CD4-positive, alpha-beta T cell (primary cell): ENCODE results near the gene EIF5AL1. TPM values are rescaled to one million over a fixed set of nuclear protein-coding genes. Genes with fewer than 3 reads are reported as not detected.

Source experiments
- ATAC-seq: fragments of 200-7000 bp; cut with Tn5 transposase; one replicate; pipeline ENCODE4 v1.10.0; 2022; ENCODE audit warnings: mild to moderate bottlenecking; ENCODE audit not compliant: poor library complexity
- CTCF ChIA-PET: fragments of 350-600 bp; sonication (Branson Sonifier 250); formaldehyde crosslinking; loops from one replicate; lab custom pipeline; 2021; ENCODE audit warnings: antibody characterized with exemption, inconsistent platforms; lab: Charles Lee
- POLR2A ChIA-PET: fragments of 350-600 bp; sonication (Branson Sonifier 250); formaldehyde crosslinking; loops from one replicate; lab custom pipeline; 2021; ENCODE audit warnings: antibody characterized with exemption, inconsistent platforms; lab: Charles Lee
- DNase-seq, 14 experiments: peaks; one replicate each; pipeline ENCODE4 v3.0.0-alpha.2; 2013 to 2020; ENCODE audit warnings: mixed read lengths in 2 of 14
- H3K27ac ChIP-seq, 2 donors: one replicate each; pipeline versions ENCODE4 v1.5.1 to v1.7.0; 2013; ENCODE audit warnings: low read length in 2 of 2, low read depth in 1 of 2, mild to moderate bottlenecking in 1 of 2
- H3K27me3 ChIP-seq, 2 experiments: 1 replicate in 1 of 2; 2 replicates in 1 of 2; pipeline versions ENCODE4 v1.6.1 to v1.7.0; 2013; ENCODE audit warnings: low read length in 2 of 2, control low read depth in 1 of 2, mild to moderate bottlenecking in 1 of 2, moderate library complexity in 1 of 2; ENCODE audit not compliant: insufficient read depth in 2 of 2, control insufficient read depth in 1 of 2
- H3K36me3 ChIP-seq: one replicate; pipeline ENCODE4 v1.6.1; 2013; ENCODE audit warnings: low read length, control low read depth; ENCODE audit not compliant: insufficient read depth
- H3K4me1 ChIP-seq: one replicate; pipeline ENCODE4 v1.6.1; 2013; ENCODE audit warnings: low read length, control low read depth; ENCODE audit not compliant: insufficient read depth
- H3K4me3 ChIP-seq: one replicate; pipeline ENCODE4 v1.5.1; 2013; ENCODE audit warnings: mild to moderate bottlenecking, low read length, moderate library complexity
- H3K9me3 ChIP-seq, 2 experiments: 1 replicate in 1 of 2; 2 replicates in 1 of 2; pipeline versions ENCODE4 v1.6.1 to v1.7.0; 2013; ENCODE audit warnings: low read length in 2 of 2, mild to moderate bottlenecking in 2 of 2, control low read depth in 1 of 2, moderate library complexity in 1 of 2; ENCODE audit not compliant: control insufficient read depth in 1 of 2, insufficient read depth in 1 of 2
- H3K27ac Mint-ChIP-seq: one replicate; pipeline ENCODE4 v1.8.0; 2020; ENCODE audit warnings: mixed read lengths
- H3K27me3 Mint-ChIP-seq: one replicate; pipeline ENCODE4 v1.8.0; 2021; ENCODE audit warnings: mixed read lengths
- H3K36me3 Mint-ChIP-seq: one replicate; pipeline ENCODE4 v1.8.0; 2021; ENCODE audit warnings: low read depth, mixed read lengths
- H3K4me1 Mint-ChIP-seq: one replicate; pipeline ENCODE4 v1.8.0; 2021; ENCODE audit warnings: low read depth, mixed read lengths
- H3K4me3 Mint-ChIP-seq: one replicate; pipeline ENCODE4 v1.8.0; 2020; ENCODE audit warnings: mild to moderate bottlenecking, mixed read lengths
- H3K9me3 Mint-ChIP-seq: one replicate; pipeline ENCODE4 v1.8.0; 2020; ENCODE audit warnings: mixed read lengths
- intact Hi-C, 2 experiments: fragments of 100-400 bp; cut with DNase I in 1 of 2; cut with micrococcal nuclease in 1 of 2; formaldehyde crosslinking; loops; one replicate each; pipeline versions ENCODE4 v1.15.1 to v1.9.0; 2023 to 2025; cut with DNase I, micrococcal nuclease
- total RNA-seq, 174 experiments: library from RNA in 2 of 174; stranded (reverse) in 2 of 174; gene quantifications; one replicate each; pipeline ENCODE4 v1.2.3 and lab custom pipeline; 2021 to 2026
- TF ChIP-seq, protein P1 (sequence below): fragments of 200-600 bp; IDR thresholded peaks from one replicate; pipeline ENCODE4 v1.8.0; 2022; ENCODE audit warnings: antibody characterized with exemption, mild to moderate bottlenecking

EIF5AL1 gene
- total RNA-seq, 2 experiments from 2014 or later = 0.11 to 0.14 TPM

DNA sequence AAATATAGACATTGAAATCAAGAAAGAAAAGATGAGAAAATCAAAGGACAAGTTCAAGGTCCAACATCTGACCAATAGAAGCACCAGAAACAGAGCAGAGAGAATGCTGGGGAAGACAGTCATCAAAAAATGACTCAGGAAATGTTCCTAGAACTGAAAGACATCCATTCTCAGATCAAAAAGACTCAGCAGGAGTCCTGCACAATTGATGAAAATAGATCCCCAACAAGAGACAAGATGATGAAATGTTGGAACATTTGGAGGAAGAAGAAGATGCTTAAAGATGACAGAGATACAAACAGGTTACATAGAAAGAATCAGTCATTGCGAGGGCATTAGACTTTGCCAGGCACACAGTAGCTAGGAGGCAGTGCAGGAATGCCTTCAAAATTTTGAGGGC is 30.0 kb upstream of the EIF5AL1 start:
- Histone ChIP-seq H3K36me3 (no peaks in the 10 kb centered on the region), H3K27ac (no peak overlapping the region), H3K4me1 (no peaks in the 10 kb centered on the region), H3K4me3 (no peak overlapping the region), H3K9me3 (no peaks in the 10 kb centered on the region), H3K27me3 (peaks cover 0 to 3% of the 10 kb centered on the region in 2 experiments)
- H3K27me3 Mint-ChIP-seq = peaks cover 5% of the 10 kb centered on the region
- no peak overlapping the region for H3K4me3 Mint-ChIP-seq
- CTCF ChIA-PET = interaction anchor here (1.1 kb wide), 1 partner anchor 108 kb away, joined by 3 read pairs; no protein-coding TSS in a partner anchor
- H3K36me3 Mint-ChIP-seq = no peaks in the 10 kb centered on the region
- POLR2A ChIA-PET = no interaction called here
- no peak for ATAC-seq
- intact Hi-C loops = no loop called here
- TF ChIP-seq, protein P1, sequence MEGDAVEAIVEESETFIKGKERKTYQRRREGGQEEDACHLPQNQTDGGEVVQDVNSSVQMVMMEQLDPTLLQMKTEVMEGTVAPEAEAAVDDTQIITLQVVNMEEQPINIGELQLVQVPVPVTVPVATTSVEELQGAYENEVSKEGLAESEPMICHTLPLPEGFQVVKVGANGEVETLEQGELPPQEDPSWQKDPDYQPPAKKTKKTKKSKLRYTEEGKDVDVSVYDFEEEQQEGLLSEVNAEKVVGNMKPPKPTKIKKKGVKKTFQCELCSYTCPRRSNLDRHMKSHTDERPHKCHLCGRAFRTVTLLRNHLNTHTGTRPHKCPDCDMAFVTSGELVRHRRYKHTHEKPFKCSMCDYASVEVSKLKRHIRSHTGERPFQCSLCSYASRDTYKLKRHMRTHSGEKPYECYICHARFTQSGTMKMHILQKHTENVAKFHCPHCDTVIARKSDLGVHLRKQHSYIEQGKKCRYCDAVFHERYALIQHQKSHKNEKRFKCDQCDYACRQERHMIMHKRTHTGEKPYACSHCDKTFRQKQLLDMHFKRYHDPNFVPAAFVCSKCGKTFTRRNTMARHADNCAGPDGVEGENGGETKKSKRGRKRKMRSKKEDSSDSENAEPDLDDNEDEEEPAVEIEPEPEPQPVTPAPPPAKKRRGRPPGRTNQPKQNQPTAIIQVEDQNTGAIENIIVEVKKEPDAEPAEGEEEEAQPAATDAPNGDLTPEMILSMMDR = no peak
- H3K4me1 Mint-ChIP-seq = no peaks in the 10 kb centered on the region
- no peak for DNase-seq
- H3K27ac Mint-ChIP-seq = no peak overlapping the region
- H3K9me3 Mint-ChIP-seq = no peaks in the 10 kb centered on the region

DNA sequence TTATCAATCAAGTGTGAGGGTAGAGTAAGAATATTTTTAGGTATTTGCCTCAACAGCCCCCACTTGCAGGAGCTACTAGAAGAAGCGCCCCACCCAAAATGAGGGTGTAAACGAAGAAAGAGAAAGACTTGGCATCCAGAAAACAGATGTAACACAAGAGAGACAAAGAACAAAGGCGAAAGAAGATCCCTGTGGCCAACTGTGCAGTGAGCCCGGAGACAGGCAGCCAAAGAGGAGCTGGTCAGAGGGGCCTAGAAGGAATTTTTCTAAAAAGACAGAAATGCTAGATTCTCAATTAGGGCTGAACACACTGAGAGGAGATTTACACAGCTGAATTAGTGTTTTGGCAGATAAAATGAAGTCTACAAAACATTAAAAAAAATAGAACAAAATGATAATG is 29.6 kb upstream of the EIF5AL1 start:
- ATAC-seq (no peak), DNase-seq (no peak)
- Mint-ChIP-seq H3K27ac (no peak overlapping the region), H3K27me3 (peaks cover under 1% of the 10 kb centered on the region), H3K9me3 (no peaks in the 10 kb centered on the region), H3K4me1 (no peaks in the 10 kb centered on the region), H3K4me3 (no peak overlapping the region), H3K36me3 (no peaks in the 10 kb centered on the region)
- TF ChIP-seq, protein P1 = no peak
- H3K27ac ChIP-seq = no peak overlapping the region
- ChIA-PET POLR2A (no interaction called here), CTCF (interaction anchor here (1.1 kb wide), 1 partner anchor 108 kb away, joined by 3 read pairs; no protein-coding TSS in a partner anchor)
- no peaks in the 10 kb centered on the region for H3K9me3 ChIP-seq
- H3K4me3 ChIP-seq = no peak overlapping the region
- H3K4me1 ChIP-seq = no peaks in the 10 kb centered on the region
- peaks cover 0 to 3% of the 10 kb centered on the region in 2 experiments for H3K27me3 ChIP-seq
- intact Hi-C loops = no loop called here
- H3K36me3 ChIP-seq = no peaks in the 10 kb centered on the region

DNA sequence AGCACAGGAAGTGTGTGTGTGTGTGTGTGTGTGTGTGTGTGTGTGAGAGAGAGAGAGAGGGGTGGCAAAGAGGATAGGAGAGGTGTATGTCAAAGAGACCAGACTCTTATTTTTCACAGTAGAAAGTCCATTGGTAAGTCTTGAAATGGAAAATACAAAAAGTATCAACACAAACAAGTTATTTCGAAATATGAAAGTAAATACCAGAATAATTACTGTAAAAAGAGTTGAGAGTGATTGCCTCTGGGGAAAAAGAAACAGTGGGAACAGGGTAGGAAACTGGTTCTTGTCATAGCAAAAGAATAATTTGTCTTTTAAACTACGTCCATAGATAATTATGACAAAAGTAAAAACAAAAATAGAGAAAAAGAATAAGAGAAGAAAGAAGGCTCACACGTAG is 29.0 kb upstream of the EIF5AL1 start:
- Histone ChIP-seq H3K36me3 (no peaks in the 10 kb centered on the region), H3K9me3 (no peaks in the 10 kb centered on the region), H3K4me1 (no peaks in the 10 kb centered on the region), H3K27ac (no peak overlapping the region), H3K27me3 (peaks cover 0 to 3% of the 10 kb centered on the region in 2 experiments), H3K4me3 (no peak overlapping the region)
- Mint-ChIP-seq H3K4me3 (no peak overlapping the region), H3K36me3 (no peaks in the 10 kb centered on the region), H3K4me1 (no peaks in the 10 kb centered on the region), H3K27ac (no peak overlapping the region), H3K9me3 (no peaks in the 10 kb centered on the region), H3K27me3 (no peaks in the 10 kb centered on the region)
- no peak for DNase-seq
- TF ChIP-seq, protein P1 = no peak
- ChIA-PET POLR2A (no interaction called here), CTCF (interaction anchor here (1.1 kb wide), 1 partner anchor 109 kb away, joined by 3 read pairs; no protein-coding TSS in a partner anchor)
- intact Hi-C loops = no loop called here
- ATAC-seq = no peak
